Measurements from ENCODE around the gene MRPL30. TPM values are rescaled to one million over a fixed set of nuclear protein-coding genes. Genes with fewer than 3 reads are reported as not detected.
"Not testable (repeated sequence)": the region's sequence is repeated elsewhere in the genome, so short reads cannot be mapped to it uniquely, and the experiment has no call there.

The MRPL30 gene
- total RNA-seq, 1 donor from 2014 or later, result 31.9 TPM

GRCh38 chr2:99190548-99190947 lies 9.6 kb downstream of the MRPL30 start:
- H3K27ac Mint-ChIP-seq (ENCODE audit: unreplicated experiment), result no peak overlapping the region
- Histone ChIP-seq H3K4me3 (ENCODE audit: insufficient read depth, low read depth, low read length) (no peak overlapping the region), H3K9me3 (ENCODE audit: insufficient read depth, low read depth, low read length) (no peaks in the 10 kb centered on the region), H2AFZ (ENCODE audit: low read depth, low read length) (no peak overlapping the region), H3K4me1 (ENCODE audit: insufficient read depth, low read length) (no peaks in the 10 kb centered on the region), H3K4me2 (ENCODE audit: low read length) (no peak overlapping the region), H3K27me3 (ENCODE audit: insufficient read depth, low read length) (no peaks in the 10 kb centered on the region), H3K36me3 (ENCODE audit: insufficient read depth, low read length) (peaks cover 15% of the 10 kb centered on the region), H4K20me1 (ENCODE audit: insufficient read depth, low read length) (peaks cover 15% of the 10 kb centered on the region), H3K79me2 (ENCODE audit: insufficient read depth, low read length) (peaks cover 43% of the 10 kb centered on the region), H3K9ac (ENCODE audit: low read length) (no peak overlapping the region), H3K27ac (ENCODE audit: low read depth, low read length) (no peak overlapping the region)
- peaks cover 3% of the 10 kb centered on the region for H3K9me3 Mint-ChIP-seq (ENCODE audit: unreplicated experiment)
- peaks cover 7% of the 10 kb centered on the region for H3K36me3 Mint-ChIP-seq (ENCODE audit: low read depth, unreplicated experiment)
- FAIRE-seq (no peak), DNase-seq (ENCODE audit: low read depth) (no peak)
- H3K4me1 Mint-ChIP-seq (ENCODE audit: low read depth, unreplicated experiment), result no peaks in the 10 kb centered on the region
- TF ChIP-seq EZH2 (IDR thresholded peaks at IDR 0.05; ENCODE audit: insufficient read depth, low read length) (no peak), CTCF (IDR thresholded peaks at IDR 0.05; ENCODE audit: insufficient read depth, low read depth, low read length) (peak; percentile 20)
- H3K4me3 Mint-ChIP-seq (ENCODE audit: unreplicated experiment), result no peak overlapping the region
- no peaks in the 10 kb centered on the region for H3K27me3 Mint-ChIP-seq (ENCODE audit: low read depth, unreplicated experiment)

- not testable (repeated sequence) for H3K4me1 Mint-ChIP-seq (ENCODE audit: low read depth, unreplicated experiment)
Measured at GRCh38 chr2:99192364-99192763, 11.4 kb downstream of the MRPL30 start.

GRCh38 chr2:99198103-99198841 lies 17.3 kb downstream of the MRPL30 start:
- H3K79me2 ChIP-seq (ENCODE audit: insufficient read depth, low read length), result no peaks in the 10 kb centered on the region
- TF ChIP-seq EZH2 (IDR thresholded peaks at IDR 0.05; ENCODE audit: insufficient read depth, low read length) (no peak), CTCF (IDR thresholded peaks at IDR 0.05; ENCODE audit: insufficient read depth, low read depth, low read length) (no peak)
- no peaks in the 10 kb centered on the region for H3K27me3 Mint-ChIP-seq (ENCODE audit: low read depth, unreplicated experiment)
- no peak overlapping the region for H3K4me3 Mint-ChIP-seq (ENCODE audit: unreplicated experiment)
- no peaks in the 10 kb centered on the region for H3K9me3 ChIP-seq (ENCODE audit: insufficient read depth, low read depth, low read length)
- peaks cover 19% of the 10 kb centered on the region for H3K36me3 ChIP-seq (ENCODE audit: insufficient read depth, low read length)
- no peak overlapping the region for H3K4me2 ChIP-seq (ENCODE audit: low read length)
- no peaks in the 10 kb centered on the region for H3K4me1 ChIP-seq (ENCODE audit: insufficient read depth, low read length)
- H3K9me3 Mint-ChIP-seq (ENCODE audit: unreplicated experiment), result no peaks in the 10 kb centered on the region
- H2AFZ ChIP-seq (ENCODE audit: low read depth, low read length), result no peak overlapping the region
- H3K4me1 Mint-ChIP-seq (ENCODE audit: low read depth, unreplicated experiment), result no peaks in the 10 kb centered on the region
- no peak overlapping the region for H3K27ac ChIP-seq (ENCODE audit: low read depth, low read length)
- H3K4me3 ChIP-seq (ENCODE audit: insufficient read depth, low read depth, low read length), result no peak overlapping the region
- H3K27ac Mint-ChIP-seq (ENCODE audit: unreplicated experiment), result no peak overlapping the region
- no peak overlapping the region for H3K9ac ChIP-seq (ENCODE audit: low read length)
- no peak for DNase-seq (ENCODE audit: low read depth)
- H3K27me3 ChIP-seq (ENCODE audit: insufficient read depth, low read length), result no peaks in the 10 kb centered on the region
- FAIRE-seq, result no peak
- no peaks in the 10 kb centered on the region for H4K20me1 ChIP-seq (ENCODE audit: insufficient read depth, low read length)
- H3K36me3 Mint-ChIP-seq (ENCODE audit: low read depth, unreplicated experiment), result peaks cover 9% of the 10 kb centered on the region

More at GRCh38 chr2:99192364-99192763, 11.4 kb downstream of the MRPL30 start:
- Histone ChIP-seq H4K20me1 (ENCODE audit: insufficient read depth, low read length) (peaks cover 10% of the 10 kb centered on the region), H3K36me3 (ENCODE audit: insufficient read depth, low read length) (peaks cover 22% of the 10 kb centered on the region), H3K79me2 (ENCODE audit: insufficient read depth, low read length) (peaks cover 25% of the 10 kb centered on the region)
- H3K27ac Mint-ChIP-seq (ENCODE audit: unreplicated experiment); H2AFZ ChIP-seq (ENCODE audit: low read depth, low read length); H3K27me3 Mint-ChIP-seq (ENCODE audit: low read depth, unreplicated experiment); H3K4me3 ChIP-seq (ENCODE audit: insufficient read depth, low read depth, low read length); H3K4me1 ChIP-seq (ENCODE audit: insufficient read depth, low read length); H3K9me3 Mint-ChIP-seq (ENCODE audit: unreplicated experiment); H3K4me2 ChIP-seq (ENCODE audit: low read length); H3K9me3 ChIP-seq (ENCODE audit: insufficient read depth, low read depth, low read length); H3K27me3 ChIP-seq (ENCODE audit: insufficient read depth, low read length); FAIRE-seq; H3K4me3 Mint-ChIP-seq (ENCODE audit: unreplicated experiment); H3K9ac ChIP-seq (ENCODE audit: low read length); DNase-seq (ENCODE audit: low read depth); H3K27ac ChIP-seq (ENCODE audit: low read depth, low read length): not testable (repeated sequence)
- H3K36me3 Mint-ChIP-seq (ENCODE audit: low read depth, unreplicated experiment), result peaks cover 12% of the 10 kb centered on the region

All from astrocyte (in vitro differentiated cells and primary cell).